Activated T-cell treated with anti-CD3 and anti-CD28 coated beads for 4 hours (primary cell): Measurements from ENCODE around the gene PEX14.
"Not testable (repeated sequence)": the region's sequence is repeated elsewhere in the genome, so short reads cannot be mapped to it uniquely, and the experiment has no call there.

ENCODE experiments used
- DNase-seq: peaks from one replicate; pipeline ENCODE4 v3.0.0-alpha.2; 2020

PEX14 gene

DNA sequence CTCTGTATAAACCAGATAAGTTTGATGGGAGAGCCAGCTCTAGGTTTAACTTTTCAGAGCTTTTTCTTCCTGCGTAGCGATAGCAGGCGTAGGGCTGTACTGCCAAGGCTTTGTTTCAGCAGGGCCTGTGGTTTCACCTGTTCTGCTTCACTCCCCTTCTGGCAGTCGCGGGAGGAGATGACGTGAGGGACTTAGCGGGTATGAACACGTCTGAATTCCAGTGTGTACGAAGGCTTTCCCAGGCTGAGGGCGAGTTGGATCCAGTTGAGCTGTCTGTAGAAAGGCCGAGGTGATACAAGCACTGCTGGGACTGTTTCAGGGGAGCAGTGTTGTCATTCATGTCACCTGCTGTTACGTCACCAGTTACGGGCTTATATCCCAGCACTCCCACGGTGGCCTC lies 21.2 kb downstream of the PEX14 start:
- DNase-seq = no peak

DNA sequence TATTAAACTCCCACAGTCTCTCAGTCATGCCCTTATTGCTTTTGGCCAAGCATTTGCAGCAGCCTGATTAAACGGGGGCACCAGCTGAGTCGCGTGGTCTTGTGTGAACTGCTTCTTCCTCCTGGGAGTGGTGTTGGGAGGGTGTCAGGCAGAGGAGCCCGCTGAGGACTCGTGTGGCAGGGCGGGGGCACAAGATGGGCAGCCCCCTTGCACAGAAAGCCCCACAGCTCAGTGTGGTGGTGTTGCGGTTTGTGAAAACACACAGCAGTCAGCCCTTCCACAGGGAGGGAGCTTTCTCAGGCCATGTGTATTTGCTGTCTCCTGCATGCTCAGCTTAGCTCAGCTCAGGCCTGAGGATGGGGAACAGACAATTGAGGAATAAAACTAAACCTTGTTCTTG lies 22.4 kb downstream of the PEX14 start:
- DNase-seq = no peak

DNA sequence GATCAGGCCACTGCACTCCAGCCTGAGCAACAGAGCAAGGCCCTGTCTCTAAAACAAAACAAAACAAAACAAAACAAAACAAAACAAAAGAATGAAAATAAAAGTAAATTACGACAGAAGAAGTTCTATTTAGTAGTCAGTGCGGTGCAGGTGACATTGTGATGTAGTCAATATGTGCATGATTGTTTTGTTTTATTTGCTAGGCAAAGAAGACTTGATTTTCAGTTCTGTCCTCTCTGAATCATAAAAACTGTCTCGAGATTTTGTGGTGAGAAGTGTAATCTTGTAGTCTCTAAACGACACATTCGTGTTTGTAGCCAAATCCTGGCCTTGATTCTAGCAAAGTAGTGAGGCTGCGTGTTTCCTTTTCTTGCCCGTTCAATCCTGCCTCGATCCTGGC lies 23.5 kb downstream of the PEX14 start:
- DNase-seq = no peak

DNA sequence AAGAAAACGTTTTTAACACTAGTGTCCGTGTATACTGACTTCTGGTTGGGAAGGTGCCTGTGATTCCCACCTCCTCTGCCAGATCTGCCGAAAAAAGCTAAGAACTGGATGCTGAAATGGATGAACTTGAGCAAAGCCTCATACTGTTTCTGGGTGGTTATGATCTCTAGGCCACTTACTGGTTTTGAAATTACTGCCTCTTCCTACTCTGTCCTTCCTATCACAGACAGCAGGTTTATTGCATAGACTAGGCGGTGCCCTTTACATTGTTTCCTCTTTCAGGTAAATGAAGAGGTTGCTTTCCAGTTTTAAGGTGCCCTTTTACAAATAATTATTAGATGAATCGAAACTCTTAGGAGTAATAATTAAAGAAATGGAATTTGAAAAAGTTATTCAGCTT lies 27.5 kb downstream of the PEX14 start:
- no peak for DNase-seq

DNA sequence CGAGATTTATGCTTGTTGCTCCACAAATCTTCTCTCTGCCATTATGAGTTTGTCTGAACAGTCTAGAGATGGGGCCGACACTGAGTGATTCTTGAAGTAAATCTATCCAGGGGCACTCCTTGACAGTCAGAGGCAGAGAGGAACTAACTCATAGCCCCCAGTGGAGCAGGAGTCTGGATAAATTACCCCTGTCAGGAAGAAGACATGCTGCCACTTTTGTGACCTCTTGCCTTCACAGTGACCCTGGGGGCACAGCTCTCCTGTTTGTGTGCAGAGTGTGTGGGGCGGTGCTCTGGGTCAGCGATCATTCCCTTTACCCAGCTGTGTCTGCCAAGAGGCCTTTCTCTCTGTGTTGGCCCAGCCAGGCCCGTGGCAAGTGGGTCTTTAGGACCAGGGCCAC lies 29.5 kb downstream of the PEX14 start:
- DNase-seq = no peak

DNA sequence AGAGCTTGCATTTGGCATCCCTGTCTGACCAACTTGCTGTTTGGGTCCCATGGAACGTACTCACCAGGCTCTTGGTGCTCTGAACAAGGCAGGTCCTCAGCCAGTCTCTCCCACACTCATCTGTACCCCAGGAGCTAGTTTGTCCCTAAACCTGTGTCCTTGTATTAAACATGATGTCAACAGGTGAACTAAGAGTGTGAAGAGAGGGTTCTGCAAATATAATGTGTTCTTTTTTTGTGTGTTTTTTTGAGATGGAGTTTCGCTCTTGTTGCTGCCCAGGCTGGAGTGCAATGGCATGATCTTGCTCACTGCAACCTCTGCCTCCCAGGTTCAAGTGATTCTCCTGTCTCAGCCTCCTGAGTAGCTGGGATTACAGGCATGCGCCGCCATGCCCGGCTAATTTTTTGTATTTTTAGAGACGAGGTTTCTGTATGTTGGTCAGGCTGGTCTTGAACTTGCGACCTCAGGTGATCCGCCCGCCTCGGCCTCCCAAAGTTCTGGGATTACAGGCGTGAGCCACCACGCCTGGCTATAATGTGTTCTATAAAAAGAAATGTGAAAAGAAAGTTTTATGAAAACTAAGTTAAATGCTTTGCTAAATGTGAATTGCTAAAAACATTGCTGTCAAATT lies 31.4 kb downstream of the PEX14 start:
- not testable (repeated sequence) for DNase-seq

DNA sequence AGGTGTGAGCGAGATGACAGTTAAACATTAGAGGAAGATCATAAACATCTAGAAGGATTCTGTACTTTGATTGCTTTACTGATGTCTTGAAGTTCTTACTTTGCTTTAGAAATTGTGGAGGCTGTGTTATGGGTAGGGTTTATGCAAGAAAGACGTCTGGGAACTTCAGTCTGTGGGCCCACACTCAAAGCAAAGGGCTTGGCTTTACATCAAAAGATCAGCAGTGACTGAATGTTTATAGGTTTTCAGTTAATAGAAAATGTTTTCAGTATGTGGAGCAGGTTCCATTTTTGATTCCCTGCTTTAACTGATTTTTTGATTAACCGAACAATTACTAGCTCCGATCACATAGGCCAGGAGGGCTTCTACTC lies 31.9 kb downstream of the PEX14 start:
- DNase-seq = no peak

DNA sequence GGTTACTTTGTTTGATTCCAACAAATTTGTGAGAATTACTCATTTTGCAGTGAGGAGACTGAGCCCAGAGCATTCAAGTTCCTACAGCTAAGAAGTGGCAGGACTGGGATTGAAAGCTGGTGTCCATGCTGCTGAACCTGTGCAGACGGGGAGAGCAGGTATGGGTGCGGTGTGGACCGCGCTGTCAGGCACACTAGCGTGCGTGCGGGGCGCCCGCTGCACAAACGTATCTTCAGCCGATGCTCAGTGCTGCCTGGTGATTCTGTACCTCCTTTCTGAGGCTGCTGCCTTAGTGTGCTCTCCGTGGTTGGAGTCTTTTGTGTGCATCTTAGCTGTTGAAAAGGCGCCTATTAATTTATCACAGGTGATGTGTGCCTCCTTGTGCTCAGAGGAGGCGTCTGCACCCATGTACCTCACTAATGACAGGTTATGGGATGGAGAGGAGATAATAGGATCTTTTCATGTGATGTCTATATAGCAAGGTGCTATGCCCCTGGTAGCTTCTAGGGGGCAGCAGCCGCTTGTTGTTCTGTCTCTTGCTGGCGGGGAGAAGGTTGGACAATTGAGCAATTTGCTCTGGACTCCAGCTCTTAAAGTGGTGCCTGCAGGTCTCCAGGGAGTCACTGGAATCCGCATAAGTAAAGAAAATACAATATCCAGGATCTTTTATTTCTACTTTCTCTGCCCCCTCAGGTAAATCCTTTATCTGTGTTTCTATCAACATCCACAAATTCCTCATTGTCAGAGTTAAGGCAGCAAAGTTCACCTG lies 32.5 kb downstream of the PEX14 start:
- peak; percentile 21 for DNase-seq

DNA sequence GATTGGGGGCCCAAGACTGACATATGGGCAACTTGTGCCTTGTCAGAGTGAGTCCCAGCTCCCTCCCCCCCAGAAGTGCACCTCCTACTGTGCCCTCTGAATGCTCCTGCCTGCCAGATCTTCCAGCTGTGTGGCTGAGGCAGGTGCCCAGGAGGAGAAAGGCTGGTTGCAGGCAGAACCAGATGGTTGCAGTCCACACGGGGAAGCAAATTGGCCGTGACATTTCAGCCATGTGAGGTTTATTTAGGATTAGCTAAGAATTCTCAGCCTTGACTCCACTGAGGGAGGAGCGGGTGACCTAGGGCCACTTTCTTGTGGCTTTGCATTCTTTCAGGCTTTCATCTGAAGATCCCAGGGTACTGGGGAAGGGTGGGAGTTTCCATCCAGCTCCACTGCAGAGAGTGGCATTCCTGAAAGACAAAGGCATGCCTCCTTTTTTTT lies 33.8 kb downstream of the PEX14 start:
- DNase-seq = no peak

DNA sequence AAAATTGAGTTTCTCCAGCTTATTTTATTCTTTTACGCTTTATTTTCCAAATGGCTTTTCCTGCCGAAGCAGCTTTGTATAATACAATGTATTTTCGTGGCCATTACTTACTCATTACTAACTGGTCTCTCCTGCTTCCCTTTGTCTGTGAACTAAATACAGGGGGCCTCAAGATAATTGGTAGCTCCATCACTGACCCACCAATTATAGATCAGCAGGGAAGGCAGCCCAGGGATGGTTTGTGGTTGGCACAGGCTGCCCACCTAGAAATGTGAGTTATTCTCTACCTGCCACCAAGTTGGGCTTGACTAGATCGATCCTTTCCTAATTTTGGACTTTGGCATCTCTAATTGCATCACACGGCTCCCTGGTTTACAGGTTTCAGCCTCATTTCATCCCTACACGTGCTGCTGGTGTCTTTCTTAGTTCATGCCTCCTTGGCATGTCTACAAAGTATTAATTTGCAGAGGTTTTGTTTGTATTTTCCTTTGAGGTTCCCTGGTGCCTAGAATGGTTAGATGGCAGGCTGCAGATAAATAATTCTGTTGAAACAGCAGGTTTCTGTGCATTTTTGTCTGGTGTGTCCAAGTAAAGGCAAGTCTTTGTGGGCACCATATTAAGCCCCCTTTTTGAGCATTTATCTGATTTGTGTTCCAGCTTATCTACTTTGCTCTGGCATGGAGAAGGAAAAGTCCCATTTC lies 35.2 kb downstream of the PEX14 start:
- DNase-seq = no peak

DNA sequence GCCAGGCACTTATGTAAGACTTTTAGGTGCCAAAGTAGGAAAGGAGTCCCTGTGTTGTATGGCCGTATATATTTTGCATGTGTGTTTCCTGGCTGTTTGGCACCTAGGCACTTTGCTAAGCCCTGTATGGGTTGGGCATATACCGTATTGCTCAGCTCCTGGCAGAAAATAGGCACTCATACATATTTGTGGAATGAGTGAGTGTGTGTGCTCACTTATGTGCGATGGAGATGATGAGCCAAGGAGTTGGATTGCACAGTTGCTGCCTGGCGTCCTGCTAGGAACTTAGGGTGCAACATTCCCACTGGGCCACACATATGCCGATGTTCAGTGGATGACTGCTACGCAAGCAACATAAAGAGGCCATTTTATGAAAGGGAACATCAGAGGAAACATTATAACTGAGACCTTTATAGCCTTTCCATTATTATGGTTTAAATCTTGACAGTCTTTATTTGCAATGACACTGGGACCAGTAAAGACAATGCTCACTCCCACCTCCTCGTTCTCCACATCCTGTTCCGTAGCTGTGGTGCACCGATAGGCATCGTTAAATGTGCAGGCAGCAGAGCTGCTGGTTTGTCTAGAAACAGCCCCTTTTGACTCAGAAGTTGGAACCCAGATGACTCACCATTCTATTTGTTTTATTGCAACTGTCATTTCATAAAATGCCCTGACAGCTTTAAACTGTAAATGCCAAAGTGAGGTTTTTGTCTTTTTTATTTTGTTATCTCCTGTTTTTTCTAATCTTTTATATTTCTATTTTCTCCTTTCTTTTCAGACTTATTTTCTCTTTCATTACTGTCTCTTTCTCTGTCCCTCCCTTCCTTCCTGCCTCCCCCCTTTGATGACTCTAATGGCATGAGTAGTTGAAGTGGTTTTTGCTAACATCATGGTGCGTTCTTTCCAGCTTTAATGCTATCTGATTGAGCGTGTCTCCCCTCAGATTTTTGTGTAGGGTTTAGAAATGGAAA lies 36.1 kb downstream of the PEX14 start:
- peak; percentile 67 for DNase-seq

DNA sequence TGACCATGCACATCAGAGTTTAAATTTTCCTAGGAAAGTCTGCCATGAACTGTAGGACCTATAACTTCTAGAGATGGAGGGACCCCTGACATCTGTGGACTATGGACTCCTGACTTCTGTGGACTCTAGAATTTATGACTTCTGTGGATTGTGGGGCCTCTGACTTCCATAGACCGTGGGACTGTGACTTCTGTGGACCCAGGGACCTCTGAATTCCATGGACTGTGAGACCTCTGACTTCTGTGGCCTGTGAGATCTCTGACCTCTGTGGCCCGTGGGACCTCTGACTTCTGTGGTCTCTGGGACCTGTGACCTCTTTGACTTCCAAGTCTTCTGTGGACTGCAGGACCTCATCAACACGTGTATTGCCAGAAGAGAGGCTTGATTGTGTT lies 36.7 kb downstream of the PEX14 start:
- DNase-seq = no peak

DNA sequence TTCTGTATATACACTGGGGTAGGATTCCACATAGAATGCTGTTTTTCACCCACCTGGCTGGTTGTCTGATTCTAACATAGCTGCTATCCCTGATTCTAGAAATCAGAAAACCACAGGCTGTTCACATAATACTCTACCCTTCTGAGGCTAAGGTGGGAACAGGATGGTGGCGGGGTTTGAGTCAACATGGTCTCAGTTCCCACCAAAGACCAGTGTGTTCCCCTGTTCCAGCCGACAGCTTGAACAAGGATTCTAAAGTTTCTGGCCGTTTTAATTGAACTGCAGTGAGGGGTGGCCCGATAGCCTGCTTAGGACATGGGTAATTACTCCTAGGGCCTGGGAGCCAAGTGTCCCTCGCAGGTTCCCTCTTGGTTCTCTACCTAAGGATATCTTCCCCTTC lies 38.4 kb downstream of the PEX14 start:
- no peak for DNase-seq

DNA sequence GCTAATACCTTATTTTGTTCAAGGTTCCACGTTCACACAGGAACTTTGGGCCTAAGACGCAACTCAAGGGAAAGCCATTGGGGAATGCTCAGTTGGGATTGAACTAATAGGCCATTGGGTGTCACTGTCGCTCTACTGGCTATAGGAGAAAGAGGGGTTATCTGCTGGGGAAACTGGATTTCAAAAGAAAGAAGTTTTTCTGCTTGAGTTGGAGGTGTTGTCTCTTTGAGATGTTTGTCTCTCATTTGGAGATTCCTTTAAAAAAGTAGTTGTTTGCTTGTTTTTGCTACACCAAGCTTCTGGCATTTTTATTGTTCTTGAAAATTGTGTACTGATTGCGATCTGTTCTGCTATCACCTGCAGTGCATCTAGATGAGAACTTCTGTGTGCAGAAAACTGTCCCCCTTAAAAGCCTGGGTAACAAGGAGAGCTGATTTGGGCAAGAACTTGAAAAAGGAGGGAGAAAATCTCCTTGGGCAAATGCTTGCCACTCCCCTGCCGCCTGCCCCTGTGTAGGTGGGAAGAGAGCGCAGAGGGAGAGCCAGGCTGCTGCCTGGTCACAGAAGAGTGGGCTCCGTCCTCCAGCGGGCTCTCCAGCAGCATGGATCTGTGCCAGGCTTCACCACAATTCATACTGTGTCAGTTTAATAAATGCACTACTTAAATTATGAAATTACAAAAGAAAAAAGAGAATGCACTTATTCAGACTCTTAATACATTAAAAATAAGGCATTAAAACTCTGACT lies 39.9 kb downstream of the PEX14 start:
- no peak for DNase-seq

DNA sequence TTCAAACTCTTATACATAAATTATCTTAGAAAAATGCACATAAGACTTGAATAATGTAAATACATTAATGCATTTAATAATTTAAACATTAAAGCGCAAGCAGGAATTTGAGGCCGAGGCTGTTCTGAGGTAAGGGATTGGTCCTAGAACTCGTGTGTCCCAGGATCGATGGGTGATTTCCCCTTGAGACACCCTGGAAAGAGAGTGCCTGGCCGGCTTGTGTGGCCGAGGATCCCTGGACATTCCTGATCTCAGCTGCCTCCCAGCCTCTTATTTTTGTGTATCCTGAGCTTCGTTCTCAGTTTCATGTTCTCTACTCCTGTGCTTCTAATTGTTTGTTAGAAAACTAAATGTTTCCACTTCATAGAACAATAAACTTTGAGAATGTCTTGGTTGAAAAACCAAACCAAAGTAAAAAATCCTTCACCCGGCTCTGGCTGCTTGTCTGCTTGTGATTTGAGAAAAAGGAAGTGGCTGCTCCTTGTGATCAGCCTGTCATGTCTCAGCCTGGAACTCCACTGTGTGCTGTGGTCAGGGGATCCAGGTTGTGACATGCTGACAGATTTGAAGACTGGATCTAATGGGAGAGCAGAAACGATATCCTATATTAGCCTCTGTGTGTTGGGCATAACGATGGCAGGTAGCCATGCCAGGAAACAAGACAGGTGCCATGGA lies 40.7 kb downstream of the PEX14 start:
- no peak for DNase-seq

DNA sequence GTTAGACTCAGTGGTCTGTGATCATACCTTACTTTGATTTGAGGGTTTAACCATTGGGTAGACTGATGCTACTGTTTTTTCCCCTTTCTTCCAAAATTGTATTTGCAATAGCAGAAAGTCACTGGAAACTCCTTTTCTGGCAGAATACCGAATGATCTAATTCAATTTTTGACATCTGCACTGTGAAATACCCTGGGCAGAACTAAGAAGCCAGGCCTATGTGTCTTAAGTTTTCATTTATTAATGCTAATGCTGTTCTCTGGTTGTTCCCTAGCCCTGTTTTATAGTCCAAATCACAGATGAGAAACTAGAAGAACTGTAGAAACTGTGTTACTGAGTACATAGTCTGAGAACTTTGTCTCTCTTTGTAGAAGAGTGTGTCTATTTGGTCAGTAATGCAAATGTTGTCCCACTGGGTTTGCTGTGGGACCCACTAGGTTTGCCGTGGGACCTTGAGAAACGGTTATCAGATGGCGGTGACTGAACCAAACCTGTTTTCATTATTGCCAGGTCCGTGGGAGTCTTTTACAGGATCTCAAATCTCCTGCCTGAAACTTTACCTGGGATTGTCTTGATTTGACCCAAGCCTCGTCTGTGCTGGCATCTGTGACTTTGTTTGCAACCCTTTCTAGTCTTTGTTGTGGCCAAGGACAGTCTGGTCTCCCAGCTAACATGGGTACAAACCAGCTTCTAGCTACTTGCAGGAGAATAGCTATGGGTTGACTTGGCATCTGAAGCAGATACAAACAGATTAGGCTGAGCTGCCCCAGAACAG lies 41.4 kb downstream of the PEX14 start:
- no peak for DNase-seq

DNA sequence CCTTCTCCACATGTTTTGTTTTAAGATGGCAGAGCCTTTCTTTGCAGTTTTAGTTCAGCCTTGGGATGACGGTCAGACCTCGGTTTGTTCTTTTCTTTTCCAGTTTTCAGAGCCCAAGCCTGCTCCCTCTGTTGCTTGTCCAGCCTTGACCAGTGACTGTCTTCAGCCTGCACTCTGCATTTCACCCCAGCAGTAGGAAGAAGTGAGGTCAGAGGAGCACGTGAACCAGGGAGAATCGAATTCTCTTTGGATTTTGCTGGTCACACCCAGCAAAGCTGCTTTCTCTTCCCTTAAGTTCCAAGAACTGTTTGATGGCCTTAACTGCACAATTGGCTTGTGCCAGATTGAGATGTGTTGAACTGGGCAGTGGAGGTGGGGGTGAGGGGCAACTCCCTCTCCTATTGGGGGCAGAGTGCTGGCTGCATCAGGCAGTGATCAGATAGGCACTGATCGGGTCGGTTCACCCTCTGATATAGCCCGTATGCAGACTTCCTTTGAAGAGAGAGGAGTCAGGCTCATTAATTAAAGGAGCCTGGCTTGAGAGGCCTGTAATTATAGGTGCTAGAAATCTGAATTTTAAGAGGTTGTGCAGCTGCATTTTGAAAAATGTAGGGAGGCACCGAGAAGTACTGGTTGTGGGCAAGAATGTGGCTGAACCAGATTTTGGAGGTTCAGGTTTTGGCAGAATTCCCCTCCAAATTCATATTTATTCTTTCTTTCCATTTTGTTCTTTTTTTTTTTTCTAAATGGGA lies 42.4 kb downstream of the PEX14 start:
- DNase-seq = no peak

DNA sequence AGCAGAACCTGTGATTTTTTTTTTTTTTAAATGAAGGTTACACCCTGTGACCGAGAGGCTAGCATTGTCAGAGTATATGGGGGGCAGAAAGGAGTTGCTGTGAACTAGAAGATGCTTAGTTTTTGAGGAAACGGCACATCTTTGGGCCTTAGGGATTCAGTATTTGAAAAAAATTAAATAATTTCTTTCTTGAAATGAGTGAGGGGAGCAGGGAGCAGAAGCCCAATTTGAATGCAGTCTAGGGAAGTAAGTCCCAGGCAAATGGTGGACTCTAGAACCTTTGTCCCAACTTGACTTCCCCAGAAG lies 42.9 kb downstream of the PEX14 start:
- no peak for DNase-seq

DNA sequence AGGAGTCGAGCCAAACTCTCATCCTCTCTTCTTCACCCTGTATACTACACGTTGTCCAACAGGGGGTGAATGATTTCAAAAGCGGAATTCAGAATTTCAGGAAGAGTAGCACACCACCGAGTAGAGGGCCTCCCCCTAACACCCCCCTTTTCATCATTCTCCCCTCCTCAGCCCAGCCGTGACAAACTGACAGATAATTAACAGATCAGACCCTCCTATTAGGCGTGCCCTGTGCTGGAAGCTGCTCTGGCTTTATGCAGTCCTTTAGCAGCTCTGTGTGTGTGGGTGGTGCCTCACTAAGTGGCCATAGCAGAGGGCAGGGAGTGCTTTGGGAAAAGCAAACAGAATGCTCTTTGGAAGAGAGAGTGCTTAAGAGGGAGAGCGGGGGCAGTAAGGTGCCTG lies 44.3 kb downstream of the PEX14 start:
- no peak for DNase-seq

DNA sequence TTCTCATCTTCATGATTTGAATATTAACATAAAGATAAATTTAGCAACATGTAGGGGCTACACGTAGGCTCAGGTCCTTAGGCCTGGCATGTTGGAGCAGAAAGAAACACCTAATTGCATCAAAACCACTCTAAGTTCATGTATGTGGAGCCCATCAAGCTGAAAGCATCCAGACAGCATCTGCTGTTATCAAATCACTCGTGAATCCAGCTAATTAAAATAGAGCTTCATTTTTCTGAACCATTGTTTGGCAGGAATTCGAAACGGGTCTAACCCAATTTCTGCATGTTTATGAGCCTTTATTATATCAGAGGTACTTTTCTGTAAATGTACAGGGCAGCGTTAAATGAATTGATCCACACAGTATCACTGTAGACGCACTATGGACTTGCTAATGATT lies 45.7 kb downstream of the PEX14 start:
- DNase-seq = no peak
